ENCODE data around the gene FNDC8.
"Not testable (repeated sequence)": the region's sequence is repeated elsewhere in the genome, so short reads cannot be mapped to it uniquely, and the experiment has no call there.

FNDC8 gene

DNA sequence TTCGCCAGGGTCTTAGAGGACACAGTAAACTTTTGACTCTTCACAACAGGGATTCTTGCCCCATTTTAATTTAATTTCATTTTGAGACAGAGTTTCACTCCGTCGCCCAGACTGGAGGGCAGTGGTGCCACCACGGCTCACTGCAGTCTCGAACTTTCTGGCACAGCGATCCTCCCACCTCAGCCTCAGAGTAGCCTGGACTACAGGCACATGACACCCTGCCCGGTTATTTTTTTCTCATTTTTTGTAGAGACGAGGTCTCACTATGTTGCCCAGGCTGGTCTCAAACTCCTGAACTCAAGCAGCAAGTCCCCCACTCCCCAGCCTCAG, 21.0 kb downstream of the FNDC8 start:
- no peak for DNase-seq (ENCODE audit: low read depth, low spot score)

DNA sequence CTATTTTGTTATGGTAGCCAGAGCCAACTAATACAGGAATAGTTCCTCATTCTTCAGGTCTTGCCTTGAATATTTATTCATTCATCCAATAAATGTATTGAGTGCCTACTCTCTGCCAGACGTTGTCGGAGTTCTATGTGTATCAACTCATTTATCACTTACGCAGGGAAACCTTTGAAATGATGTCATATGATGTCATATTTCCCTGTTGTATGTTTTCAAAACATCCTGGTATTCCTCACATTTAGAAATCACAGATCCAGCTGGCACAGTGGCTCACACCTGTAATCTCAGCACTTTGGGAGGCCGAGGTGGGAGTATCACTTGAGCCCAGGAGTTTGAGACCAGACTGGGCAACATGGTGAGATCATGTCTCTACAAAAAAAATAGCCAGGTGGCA, 23.4 kb downstream of the FNDC8 start:
- DNase-seq (ENCODE audit: low read depth, low spot score), result no peak

DNA sequence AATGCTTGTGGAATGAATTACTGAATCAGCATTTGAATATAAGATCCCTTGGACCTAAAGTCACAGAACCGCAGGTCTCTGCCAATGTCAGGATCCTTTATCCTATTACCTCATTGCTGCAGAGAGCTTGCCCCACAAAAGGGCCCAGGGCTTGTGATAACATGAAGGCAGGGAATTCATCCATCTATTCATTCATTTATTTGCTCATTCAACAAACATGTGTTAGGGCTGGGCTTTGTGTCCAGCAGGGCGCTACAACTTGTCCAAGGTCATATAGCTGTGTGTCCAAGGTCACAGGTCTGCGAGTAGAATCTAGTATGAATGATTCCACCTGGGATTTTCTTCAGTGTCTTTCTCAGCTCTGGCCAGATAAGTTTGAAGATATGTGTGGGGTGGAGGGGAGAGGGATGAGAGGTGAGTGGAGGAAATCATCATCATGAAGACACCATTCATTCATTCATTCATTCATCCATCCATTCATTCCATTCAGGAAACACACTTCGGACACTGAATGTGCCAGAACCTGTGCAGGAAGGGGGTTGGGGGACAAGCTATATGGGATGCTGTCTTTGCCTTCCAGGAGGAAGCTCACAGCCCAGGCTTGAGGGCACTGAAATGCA, 24.9 kb downstream of the FNDC8 start:
- DNase-seq (ENCODE audit: low read depth, low spot score), result no peak

DNA sequence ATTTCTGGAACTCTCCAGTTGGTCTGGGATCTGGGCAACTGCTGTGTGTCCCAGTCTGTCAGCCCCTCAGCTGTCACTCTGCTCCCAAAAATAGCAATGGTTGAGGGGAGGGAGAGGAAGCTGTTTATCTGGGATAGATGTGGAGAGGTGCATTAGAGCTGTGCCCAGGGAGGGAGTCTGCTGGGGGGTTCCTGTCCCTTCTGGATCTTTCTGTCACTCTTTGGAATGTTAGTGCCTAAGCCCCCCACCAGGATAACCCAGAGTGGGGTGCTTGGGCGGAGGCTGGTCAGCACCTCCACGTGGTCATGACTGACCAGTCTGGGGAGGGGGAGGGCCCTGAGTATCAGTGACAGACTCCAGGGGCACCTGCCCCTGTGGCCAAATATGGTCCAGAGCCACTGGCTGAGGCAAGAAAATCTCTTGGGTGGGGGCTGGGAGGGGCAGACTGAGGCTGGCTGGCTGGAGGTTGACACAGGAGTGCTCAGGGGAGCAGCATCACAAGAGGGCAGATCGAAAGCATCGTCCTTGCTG, 26.0 kb downstream of the FNDC8 start, which contains the start of gene UNC45B:
TSS of gene UNC45B (plus strand) at position 443 of the 531 bp plus-strand sequence. CDS start 447 bp downstream, outside the sequence.
- no peak for DNase-seq (ENCODE audit: low read depth, low spot score)

DNA sequence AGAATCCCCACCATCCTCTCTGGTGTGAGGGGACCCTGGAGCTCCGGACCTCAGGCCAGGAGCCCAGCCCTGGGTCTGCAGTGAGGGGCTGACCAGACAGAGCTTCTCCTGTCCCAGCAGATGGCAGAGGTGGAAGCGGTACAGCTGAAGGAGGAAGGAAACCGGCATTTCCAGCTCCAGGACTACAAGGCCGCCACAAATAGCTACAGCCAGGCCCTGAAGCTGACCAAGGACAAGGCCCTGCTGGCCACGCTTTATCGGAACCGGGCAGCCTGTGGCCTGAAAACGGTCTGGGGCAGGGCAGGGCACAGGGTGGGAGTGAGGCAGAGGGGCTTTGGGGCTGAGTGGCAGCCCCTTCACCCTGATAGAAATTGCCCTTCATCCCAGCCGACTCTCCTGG, 26.7 kb downstream of the FNDC8 start:
- DNase-seq (ENCODE audit: low read depth, low spot score), result no peak

DNA sequence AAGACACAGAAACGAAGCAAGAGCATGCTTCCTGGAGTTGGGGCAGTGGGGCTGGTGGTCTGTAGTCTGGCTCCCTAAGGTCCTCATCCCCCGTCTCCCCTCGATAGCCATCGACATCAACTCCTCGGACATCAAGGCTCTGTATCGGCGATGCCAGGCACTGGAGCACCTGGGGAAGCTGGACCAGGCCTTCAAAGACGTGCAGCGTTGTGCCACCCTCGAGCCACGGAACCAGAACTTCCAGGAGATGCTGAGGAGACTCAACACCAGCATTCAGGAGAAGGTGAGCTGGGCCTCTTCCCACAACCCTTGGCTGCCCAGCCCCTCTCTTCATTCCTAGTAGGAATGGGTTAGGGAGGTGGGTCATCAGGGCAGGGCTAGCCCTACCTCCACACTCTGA, 28.5 kb downstream of the FNDC8 start:
- no peak for DNase-seq (ENCODE audit: low read depth, low spot score)

DNA sequence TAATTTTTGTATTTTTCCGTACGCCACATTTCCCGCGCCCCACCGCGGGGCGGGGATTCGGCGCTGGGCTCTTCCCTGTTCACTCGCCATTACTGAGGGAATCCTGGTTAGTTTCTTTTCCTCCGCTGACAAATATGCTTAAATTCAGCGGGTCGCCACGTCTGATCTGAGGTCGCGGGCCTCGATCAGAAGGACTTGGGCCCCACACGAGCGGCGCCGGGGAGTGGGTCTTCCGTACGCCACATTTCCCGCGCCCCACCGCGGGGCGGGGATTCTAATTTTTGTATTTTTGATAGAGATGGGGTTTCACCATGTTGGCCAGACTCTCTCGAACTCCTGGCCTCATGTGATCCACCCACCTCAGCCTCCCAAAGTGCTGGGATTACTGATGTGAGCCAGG, 29.7 kb downstream of the FNDC8 start:
- not testable (repeated sequence) for DNase-seq (ENCODE audit: low read depth, low spot score)

DNA sequence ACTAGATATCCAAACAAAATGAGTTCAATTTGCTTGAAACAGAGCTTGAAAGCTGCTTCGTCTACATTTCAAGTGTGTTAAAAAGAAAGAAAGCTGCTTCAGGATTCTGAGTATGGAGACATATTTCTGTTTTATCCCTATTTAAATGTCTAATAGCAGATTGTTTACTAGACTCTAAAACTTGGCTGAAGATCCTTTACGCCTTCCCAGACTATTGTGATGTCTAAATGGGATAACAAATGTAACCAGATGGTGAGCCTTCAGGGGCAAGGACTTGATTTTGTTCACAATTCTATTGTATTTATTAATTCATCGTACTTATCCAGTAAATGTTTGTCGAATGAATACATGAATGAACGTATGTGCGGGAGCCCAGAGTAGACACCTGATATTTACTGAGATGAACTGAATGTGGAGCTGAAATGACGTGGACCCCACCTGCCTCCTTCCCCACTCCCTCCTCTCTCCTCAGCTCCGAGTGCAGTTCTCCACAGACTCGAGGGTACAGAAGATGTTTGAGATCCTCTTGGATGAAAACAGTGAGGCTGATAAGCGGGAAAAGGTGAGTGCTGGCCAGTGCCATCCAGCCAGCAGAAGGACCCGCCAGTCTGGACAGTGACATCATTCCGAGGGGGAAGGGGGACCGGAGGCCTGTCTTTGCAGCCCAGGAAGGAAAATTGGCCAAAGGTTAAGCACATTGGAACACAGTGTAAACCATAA, 31.2 kb downstream of the FNDC8 start:
- no peak for DNase-seq (ENCODE audit: low read depth, low spot score)

DNA sequence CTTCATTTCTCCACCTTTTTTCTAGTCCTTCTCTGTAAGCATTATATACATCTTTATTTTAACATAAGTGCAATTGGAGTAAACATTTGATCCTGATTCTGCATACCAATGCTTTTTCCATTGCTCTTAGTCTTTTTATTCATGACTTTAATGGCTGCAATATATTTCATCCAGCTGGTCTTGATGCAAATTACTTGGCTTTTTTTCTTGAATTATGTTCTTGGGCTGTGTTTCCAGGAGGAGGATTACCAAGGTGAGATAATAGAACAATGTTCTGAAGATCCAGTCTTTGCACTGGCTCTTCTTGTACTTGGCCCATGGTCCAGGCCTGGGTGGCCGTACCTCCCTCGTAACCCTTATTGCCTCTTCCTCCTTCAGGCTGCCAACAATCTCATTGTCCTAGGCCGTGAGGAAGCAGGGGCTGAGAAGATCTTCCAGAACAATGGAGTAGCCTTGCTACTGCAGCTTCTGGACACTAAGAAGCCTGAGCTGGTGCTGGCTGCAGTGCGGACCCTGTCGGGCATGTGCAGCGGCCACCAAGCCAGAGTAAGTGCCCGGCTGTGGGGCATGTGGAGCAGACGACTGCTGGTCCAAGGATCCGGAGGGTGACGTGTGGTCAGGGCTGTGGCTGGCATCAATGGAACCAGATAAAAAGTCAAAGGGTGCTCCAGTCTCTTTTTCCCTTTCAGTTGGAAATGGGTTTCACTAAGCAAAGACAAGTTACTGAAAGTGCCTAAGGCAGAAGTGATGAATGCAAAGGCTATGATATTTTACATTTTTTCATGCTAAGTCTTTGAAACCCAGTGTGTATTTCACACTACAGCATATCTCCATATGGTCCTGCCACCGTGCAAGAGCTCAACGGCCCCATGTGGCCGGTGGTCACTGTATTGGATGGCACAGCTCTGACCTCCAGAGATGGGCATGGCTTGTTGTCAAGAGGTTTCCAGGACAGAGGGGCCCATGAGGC, 33.1 kb downstream of the FNDC8 start:
- DNase-seq (ENCODE audit: low read depth, low spot score), result no peak

DNA sequence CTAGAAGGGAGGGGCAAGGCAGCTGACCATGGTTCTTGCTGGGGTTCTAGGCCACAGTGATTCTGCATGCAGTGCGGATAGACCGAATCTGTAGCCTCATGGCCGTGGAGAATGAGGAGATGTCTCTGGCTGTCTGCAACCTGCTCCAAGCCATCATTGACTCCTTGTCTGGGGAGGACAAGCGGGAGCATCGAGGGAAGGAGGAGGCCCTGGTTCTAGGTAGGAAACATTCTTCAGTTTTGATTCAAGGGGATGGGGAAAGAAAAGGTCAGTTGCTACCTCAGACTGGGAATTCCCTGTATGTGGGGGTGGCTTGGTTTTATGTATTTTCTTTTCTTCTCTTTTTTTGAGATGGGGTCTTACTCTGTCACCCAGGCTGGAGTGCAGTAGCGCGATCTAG, 33.8 kb downstream of the FNDC8 start:
- no peak for DNase-seq (ENCODE audit: low read depth, low spot score)

DNA sequence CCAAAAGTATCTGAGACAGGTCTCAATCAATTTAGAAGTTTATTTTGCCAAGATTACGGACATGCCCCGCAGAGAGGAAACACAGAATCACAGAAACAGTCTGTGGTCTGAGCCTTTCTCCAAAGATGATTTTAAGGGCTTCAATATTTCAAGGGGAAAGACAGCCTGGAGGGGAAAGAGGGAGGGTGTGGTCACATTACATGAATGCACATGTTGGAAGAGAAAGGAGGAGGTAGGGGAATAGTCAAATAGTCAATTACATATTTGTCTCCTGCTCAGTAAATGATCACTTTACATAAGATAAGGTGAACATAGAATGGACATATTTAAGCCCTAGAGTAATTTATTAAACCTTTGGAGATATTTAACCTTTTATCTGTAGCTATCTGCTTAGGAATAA, 38.5 kb downstream of the FNDC8 start:
- no peak for DNase-seq (ENCODE audit: low read depth, low spot score)

DNA sequence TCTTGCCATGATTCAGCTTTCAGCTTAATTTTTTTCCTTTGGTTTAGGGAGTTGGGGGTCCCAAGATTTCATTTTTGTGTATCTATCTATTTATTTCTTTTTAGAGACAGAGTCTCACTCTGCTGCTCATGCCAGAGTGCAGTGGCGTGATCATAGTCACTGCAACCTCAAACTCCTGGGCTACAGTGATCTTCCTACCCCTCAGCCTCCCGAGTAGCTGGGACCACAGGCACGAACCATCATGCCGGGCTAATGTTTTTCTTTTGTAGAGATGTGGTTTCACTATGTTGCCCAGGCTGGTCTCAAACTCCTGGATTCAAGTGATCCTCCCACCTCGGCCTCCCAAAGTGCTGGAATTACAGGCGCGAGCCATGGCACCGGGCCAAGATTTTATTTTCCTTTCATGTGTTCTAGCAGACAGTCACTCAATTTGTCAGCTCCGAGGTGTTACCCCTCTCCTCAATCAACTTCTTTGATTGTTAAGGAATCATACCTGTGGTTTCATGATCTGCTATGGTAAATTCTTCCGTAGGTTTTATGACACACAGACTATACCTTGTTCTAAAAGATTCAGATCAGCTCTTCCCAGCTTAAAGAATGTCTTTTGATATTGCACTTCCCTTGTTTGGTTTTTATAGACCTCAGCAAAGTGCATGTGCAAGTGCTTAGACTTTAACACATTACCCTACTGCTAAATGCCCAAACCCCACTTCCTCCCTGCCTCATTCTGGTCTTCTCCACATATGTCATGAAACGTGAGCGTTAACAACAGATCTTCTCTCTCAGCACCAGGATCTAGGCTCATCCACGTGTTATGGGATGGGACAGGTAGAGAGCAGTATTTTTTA, 39.2 kb downstream of the FNDC8 start:
- DNase-seq (ENCODE audit: low read depth, low spot score), result no peak

DNA sequence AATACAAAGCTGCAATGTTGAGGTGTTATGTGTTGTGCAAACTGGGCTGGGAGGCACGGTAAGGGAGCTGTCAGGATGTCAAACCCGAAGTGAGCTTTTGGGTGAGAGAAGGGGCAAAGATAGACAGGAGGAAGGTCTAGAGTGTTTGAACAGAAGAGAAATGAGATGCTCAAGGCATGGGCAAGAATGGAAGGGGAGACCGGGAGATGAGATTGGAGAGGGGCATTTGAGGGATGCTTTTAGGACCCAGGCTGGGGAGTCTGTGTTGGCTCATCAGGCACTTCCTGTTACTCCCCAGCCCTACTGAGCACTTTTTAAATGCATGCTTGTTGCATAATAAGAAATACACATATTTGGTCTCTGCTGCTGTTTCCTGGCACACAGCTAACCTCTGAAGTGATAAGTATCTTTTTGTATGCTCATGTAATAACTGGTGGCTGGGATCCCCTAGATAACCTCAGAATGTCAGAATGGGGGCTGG, 39.9 kb downstream of the FNDC8 start:
- DNase-seq (ENCODE audit: low read depth, low spot score), result no peak

DNA sequence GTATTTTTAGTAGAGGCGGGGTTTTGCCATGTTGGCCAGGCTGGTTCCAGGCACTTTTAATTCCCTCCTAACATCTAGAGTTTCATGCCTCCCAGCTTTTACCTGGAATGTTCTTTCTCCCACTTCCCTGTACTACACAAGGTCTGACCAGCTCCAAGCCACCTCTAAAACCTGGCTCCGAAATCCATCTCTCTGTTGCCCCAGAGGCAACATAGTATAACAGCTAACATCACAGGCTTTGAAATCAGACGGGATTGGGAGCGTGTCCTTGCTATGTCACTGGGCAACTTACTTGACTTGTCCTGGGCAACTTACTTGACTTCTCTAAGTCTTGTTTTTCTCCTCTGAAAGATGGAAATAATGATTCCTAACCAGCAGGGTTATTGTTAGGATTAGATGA, 41.3 kb downstream of the FNDC8 start:
- no peak for DNase-seq (ENCODE audit: low read depth, low spot score)

DNA sequence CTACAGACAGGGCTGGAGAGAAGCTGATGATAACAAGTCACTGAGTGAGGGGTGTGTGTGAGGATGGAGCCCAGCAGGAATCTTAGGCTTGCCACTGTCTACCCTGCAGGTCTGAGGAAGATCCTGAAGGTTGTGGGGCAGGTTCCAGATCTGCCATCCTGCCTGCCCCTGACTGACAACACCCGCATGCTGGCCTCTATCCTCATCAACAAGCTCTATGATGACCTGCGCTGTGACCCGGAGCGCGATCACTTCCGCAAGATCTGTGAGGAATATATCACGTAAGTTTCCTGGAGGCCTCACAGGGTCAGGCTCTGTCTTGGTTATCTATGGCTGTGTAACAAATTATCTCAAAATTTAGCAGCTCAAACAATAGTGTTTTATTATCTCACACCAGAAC, 42.5 kb downstream of the FNDC8 start:
- no peak for DNase-seq (ENCODE audit: low read depth, low spot score)

DNA sequence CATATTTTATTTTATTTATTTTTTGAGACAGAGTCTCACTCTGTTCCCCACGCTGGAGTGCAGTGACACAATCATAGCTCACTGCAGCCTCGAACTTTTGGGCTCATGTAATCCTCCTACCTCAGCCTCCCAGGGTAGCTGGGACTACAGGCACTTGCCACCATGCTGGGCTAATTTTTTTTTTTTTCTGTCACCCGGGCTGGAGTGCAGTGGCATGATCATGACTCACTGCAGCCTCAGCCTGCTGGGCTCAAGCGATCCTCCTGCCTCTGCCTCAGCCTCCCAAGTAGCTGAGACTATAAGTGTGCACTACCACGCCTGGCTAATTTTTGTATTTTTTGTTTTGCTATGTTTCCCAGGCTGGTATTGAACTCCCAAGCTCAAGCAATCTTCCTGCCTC, 43.3 kb downstream of the FNDC8 start:
- no peak for DNase-seq (ENCODE audit: low read depth, low spot score)

DNA sequence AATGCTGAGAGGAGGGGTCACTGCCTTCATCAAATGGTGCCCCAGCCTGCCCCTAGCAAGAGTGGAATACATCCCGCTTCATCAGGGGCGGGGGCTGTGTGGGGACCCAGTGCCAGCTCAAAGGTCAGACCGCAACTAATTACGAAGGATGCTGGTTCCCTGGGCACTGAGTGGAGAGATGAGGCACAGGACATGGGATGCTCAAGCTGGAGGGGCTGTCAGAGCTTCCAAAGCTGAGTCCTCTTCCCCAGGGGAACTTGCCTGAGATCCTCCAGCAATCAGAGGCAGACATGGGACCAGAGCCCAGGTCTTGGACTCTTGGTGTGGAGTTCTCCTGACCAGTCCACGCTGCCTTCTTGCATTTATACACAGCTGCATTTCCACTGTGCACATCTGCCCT, 45.1 kb downstream of the FNDC8 start:
- no peak for DNase-seq (ENCODE audit: low read depth, low spot score)

DNA sequence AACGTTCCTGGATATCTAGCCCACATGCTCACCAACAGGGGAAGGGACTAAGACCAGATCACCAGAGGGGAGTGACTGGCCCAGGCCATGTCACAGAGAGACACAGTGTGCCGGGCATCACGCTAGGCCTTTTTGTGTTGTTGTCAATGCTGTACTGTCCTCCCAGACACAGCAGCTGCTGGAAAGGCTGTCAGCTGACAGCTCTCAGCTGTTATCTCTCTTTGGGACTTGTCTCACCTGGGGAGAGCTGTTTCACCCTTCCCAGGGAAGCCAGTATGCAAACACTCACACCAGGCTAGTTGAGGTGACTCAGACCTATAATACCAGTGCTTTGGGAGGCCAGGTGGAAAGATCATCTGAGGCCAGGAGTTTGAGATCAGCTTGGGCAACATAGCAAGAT, 45.6 kb downstream of the FNDC8 start:
- DNase-seq (ENCODE audit: low read depth, low spot score), result no peak

DNA sequence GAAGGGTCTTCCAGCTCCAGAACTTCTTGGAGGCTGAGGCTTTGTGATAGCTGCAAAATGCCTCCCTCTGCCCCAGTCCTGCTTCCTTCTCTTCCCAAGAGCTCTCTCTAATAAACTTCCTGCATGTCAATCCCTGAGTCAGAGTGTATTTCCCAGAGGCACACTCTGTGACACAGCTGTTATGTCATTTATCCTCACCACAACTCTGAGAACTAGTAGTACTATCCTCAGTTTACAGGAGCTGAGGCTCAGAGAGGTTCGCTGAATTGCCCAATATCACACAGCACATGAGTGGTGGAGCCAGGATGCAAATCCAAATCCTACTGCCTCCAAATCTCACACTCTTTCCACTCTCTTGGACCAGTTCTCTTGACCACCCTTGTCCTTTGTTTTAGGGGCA, 46.3 kb downstream of the FNDC8 start:
- DNase-seq (ENCODE audit: low read depth, low spot score), result no peak

DNA sequence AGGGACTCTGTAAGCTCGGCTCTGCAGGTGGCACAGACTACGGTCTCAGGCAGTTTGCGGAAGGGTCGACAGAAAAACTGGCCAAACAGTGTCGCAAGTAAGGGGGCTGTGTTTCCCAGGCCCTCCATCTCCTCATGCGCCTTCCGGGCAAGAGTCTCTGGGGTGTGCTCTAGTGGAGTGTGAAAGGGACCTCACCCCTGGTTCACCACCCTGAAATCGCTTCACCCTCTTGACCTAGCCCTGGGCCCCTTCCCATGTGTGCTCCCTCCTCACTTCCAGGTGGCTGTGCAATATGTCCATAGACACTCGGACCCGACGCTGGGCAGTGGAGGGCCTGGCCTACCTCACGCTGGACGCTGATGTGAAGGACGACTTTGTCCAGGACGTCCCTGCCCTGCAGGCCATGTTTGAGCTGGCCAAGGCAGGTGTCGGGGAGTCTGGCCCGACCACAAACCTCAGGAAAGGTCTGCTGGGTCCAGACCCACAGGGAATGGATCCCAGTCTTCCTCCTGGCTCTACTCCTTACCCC, 48.5 kb downstream of the FNDC8 start:
- DNase-seq (ENCODE audit: low read depth, low spot score), result no peak

Measured in iPS DF 19.7 (cell line).